Measurements from ENCODE around the gene KIF1A.
"Not testable (repeated sequence)": the region's sequence is repeated elsewhere in the genome, so short reads cannot be mapped to it uniquely, and the experiment has no call there.

KIF1A gene

DNA sequence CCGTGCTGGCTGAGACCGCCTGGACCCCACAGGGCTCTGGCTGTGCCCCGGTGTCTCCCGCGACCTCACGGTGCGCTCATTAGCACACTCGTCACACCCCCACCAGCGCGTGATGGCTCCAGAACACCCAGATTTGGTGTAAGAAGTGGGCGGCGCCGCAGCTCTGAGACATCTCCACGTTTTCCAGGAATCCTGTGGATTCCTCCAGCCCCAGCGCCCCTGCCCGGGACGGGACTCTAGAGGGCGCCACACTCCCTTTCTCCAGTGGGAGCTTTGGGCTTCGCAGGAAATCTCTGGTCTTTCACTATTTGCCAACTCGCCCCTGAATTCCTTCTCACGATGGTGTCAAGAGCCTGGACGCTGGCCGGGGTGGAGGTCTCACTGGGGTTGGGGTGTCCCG lies 144.7 kb downstream of the KIF1A start:
- not testable (repeated sequence) for DNase-seq

DNA sequence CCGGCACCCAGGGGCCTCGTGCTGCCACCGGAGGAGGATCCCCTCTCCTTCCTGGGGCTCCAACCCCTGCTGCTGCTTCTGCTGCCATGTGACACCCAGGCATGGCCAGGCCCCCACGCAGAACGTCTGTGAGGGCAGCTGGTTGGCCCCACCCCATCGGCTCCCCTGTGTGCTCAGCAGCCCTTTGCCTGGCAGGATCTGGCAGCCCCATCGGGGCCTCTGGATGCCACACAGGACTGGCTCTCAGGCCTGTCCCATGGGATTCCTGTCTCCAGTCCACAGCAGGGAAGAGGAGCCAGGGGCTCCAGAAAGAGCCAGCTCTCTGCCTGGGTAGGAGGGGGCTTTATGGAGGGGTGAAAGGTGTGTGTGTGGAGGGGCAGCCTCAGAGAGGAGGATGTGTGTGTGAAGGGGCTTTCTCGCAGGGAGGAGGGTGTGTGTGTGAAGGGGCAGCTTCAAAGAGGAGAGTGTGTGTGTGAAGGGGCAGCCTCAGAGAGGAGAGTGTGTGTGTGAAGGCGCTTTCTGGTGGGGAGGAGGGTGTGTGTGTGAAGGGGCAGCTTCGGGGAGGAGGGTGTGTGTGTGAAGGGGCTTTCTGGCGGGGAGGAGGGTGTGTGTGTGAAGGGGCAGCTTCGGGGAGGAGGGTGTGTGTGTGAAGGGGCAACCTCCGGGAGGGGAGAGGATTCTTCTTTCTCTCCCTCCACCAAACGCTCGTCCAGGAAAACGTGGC lies 145.4 kb downstream of the KIF1A start:
- not testable (repeated sequence) for DNase-seq

DNA sequence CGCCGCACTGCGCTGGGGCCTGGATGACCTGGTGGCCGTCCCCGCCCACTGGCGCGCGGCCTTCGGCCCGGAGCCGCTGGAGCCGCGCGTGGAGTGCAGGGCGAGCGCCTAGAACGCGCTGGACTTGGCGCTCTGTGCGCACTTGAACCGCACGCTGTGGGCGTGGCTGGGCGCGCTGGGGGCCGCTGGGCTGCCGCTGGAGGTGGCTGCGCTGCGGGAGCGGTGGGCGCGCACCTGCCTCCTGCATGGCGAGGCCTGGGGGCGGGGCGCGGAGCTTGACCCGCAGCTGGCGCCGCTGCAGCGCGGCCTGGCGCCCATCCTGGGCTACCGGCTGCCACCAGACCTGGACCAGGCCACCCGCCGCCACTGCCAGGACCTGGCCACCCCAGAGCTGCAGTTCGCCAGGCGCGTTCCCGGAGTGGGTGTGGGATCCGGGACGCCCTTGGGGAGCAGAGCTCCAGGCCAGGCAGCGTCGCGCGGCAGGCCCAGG lies 147.3 kb downstream of the KIF1A start:
- DNase-seq, result no peak

DNA sequence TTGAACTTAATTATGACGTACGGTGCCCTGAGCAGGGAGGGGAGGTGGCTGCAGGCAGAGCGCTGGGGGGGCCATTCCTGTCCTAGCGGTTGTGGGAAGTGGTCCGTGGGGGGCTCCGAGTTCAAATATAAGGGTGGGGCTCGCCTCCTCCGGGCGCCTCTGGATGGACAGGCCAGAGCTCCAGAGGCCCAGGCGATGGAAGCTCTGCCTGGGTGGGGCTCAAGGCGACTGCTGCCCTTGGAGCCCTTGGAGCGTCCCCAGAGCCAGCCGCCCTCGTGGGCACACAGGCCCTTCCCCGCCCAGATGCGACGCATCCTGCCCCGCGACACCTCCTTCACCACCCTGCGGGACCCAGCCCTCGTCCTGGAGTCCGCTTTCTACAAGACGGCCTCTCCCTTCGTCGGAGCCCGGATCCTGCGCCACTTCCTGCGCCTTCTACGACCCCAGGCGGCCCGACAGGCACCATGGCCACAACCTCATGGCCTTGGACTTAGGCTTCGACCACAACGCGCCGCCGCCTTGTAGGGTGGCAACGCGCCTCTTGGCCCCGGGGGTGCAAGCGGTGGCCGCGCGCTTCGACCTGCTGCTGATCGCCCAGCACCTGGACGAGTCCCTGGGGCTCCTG lies 147.8 kb downstream of the KIF1A start:
- no peak for DNase-seq

DNA sequence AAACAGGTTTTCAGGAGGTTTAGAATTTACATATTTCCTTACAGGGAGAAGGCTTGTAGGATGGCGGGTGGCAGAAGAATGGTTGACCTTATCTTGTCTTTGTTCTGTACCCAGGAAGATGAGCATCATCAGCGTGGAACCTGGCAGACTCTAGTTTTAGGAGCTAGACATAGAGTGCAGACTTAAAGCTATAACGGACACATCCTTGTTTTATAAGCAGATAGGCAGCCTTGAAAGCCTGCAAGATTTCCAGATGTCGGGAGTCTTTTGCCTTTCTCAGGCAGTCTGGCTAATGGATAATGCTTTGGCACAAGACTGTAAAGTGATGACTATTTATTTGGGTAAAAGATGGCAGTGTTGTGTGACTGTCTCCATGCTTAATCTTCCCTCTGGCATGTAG lies 149.1 kb downstream of the KIF1A start:
- DNase-seq, result no peak

DNA sequence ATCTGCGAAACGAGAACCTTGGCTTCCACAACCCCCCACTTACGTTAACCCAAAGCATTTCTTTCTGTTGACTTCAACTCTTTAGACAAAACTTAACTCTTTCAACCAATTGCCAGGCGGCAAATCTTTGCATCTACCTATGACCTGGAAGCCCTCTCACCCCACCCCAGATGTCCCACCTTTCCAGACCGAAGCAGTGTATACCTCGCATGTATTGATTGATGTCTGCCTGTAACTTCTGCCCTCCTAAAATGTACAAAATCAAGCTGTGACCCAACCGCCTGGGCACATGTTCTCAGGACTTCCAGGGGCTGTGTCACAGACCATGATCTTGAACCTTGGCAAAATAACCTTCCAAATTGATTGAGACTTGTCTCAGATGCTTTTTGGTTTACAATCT lies 149.6 kb downstream of the KIF1A start:
- no peak for DNase-seq

DNA sequence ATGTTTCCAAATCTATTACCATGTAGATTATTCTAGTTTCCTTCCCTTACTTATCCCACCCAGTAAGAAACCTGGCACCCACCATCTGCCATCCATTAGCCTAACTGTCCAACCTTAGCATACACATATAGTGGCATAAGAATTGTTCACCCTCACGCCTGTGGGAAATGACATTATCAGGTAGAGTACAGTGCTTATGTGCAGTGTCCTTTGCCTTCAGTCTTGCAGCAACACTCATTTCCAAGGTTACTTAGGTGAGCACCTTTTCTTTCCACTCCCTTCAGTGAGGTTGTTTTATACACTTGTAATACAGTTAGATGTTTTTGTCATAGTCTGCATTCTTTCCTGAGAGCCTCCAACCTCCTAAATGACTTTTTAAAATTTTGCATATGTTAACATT lies 155.4 kb downstream of the KIF1A start:
- no peak for DNase-seq
